ENCODE measurements around the gene PNLDC1. TPM values are rescaled to one million over a fixed set of nuclear protein-coding genes. Genes with fewer than 3 reads are reported as not detected.

PNLDC1 gene
- total and polyA plus RNA-seq, 9 of the 15 experiments (the other 6 are each of a cell fraction or from before 2014, with no cell fraction given) = 0.12 TPM; not detected in 8

- ChIA-PET POLR2A (interaction anchor here (1.6 to 4.1 kb wide), 2 partner anchors 11 to 18 kb away, joined by 4 to 20 read pairs; partner anchors contain the start of genes MRPL18 and TCP1), CTCF (ENCODE audit: low intra/inter-chr PET ratio) (no interaction called here)
- ATAC-seq (peak; percentile 52), DNase-seq (ENCODE audit: extremely low read depth in 1 of 4, low spot score in 3 of 4) (peak in 3 of 4 experiments; percentile 10 to 46 (median 30)), FAIRE-seq (no peak)
- Histone ChIP-seq H3K4me3 (no peak overlapping the region), H3K4me2 (ENCODE audit: insufficient read depth, low read length) (no peak overlapping the region), H3K4me1 (replicated peaks in 1 of 2; ENCODE audit: control insufficient read depth in 2 of 2, insufficient read depth in 2 of 2, low read length in 2 of 2) (0 out of 5 replicates have a peak, but pooled peaks cover 0 to 4% of the 10 kb centered on the region in 2 experiments), H4K20me1 (replicated peaks; ENCODE audit: control insufficient read depth, insufficient read depth, low read length) (peaks cover 11% of the 10 kb centered on the region), H3K27ac (ENCODE audit: extremely low read depth, low read depth, low read length) (no peak overlapping the region), H2AFZ (ENCODE audit: low read depth, low read length) (no peak overlapping the region), H3K9me1 (ENCODE audit: control insufficient read depth, insufficient read depth, low read length) (no peaks in the 10 kb centered on the region), H3K79me2 (ENCODE audit: control insufficient read depth, insufficient read depth, low read length) (peaks cover 29% of the 10 kb centered on the region), H3K9ac (ENCODE audit: insufficient read depth in 1 of 2, low read depth in 2 of 2, low read length in 2 of 2) (no peak overlapping the region), H3K36me3 (ENCODE audit: control insufficient read depth, insufficient read depth, low read length) (peaks cover 100% of the 10 kb centered on the region), H3K9me3 (replicated peaks; ENCODE audit: control insufficient read depth, insufficient read depth, low read depth, low read length) (no peaks in the 10 kb centered on the region), H3K27me3 (ENCODE audit: control insufficient read depth in 2 of 2, insufficient read depth in 2 of 2, low read length in 2 of 2) (no peaks in the 10 kb centered on the region)
- intact Hi-C loops (cut with micrococcal nuclease) = no loop called here
- in situ Hi-C loops (cut with MboI) = no loop called here
- TSS peak; percentile 61 for BruUV-seq (replicated peaks)
- 73% methylated on average over 3 of the region's 3 CpGs for WGBS (ENCODE audit: insufficient coverage, low coverage, missing lambda C conversion rate)
- no peak for TF ChIP-seq ZFP36 (IDR thresholded peaks at IDR 0.05; ENCODE audit: low read depth, low read length, partially characterized antibody)
- TF ChIP-seq, protein P1, sequence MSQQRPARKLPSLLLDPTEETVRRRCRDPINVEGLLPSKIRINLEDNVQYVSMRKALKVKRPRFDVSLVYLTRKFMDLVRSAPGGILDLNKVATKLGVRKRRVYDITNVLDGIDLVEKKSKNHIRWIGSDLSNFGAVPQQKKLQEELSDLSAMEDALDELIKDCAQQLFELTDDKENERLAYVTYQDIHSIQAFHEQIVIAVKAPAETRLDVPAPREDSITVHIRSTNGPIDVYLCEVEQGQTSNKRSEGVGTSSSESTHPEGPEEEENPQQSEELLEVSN (IDR thresholded peaks at IDR 0.05; ENCODE audit: borderline replicate concordance in 1 of 2, extremely low read depth in 1 of 2, insufficient read depth in 1 of 2, insufficient read length in 1 of 2, low read depth in 1 of 2, low read length in 1 of 2, poor library complexity in 1 of 2, severe bottlenecking in 1 of 2) = no peak
- TF ChIP-seq MTA1 (IDR thresholded peaks at IDR 0.05; ENCODE audit: borderline replicate concordance) = no peak
- TF ChIP-seq RBFOX2 (IDR thresholded peaks at IDR 0.05; ENCODE audit: low read depth, low read length) = peak; percentile 46
- no peak for TF ChIP-seq MTA2 (IDR thresholded peaks at IDR 0.05; ENCODE audit: low read depth)
- TF ChIP-seq SRSF1 (IDR thresholded peaks at IDR 0.05; ENCODE audit: low read depth, low read length) = no peak
- no peak for TF ChIP-seq XRCC5 (IDR thresholded peaks at IDR 0.05; ENCODE audit: low read depth, low read length)
- TF ChIP-seq ZNF830 (CRISPR knock-in tag; IDR thresholded peaks at IDR 0.05) = no peak
- TF ChIP-seq SUPT5H (IDR thresholded peaks at IDR 0.05) = peak; percentile 15; the same call in 1 of the 2 replicates
- no peak for TF ChIP-seq C11orf30 (IDR thresholded peaks at IDR 0.05; ENCODE audit: low read depth)
- no peak for TF ChIP-seq FOXA1 (IDR thresholded peaks at IDR 0.05; ENCODE audit: borderline replicate concordance)
- TF ChIP-seq, protein P2, sequence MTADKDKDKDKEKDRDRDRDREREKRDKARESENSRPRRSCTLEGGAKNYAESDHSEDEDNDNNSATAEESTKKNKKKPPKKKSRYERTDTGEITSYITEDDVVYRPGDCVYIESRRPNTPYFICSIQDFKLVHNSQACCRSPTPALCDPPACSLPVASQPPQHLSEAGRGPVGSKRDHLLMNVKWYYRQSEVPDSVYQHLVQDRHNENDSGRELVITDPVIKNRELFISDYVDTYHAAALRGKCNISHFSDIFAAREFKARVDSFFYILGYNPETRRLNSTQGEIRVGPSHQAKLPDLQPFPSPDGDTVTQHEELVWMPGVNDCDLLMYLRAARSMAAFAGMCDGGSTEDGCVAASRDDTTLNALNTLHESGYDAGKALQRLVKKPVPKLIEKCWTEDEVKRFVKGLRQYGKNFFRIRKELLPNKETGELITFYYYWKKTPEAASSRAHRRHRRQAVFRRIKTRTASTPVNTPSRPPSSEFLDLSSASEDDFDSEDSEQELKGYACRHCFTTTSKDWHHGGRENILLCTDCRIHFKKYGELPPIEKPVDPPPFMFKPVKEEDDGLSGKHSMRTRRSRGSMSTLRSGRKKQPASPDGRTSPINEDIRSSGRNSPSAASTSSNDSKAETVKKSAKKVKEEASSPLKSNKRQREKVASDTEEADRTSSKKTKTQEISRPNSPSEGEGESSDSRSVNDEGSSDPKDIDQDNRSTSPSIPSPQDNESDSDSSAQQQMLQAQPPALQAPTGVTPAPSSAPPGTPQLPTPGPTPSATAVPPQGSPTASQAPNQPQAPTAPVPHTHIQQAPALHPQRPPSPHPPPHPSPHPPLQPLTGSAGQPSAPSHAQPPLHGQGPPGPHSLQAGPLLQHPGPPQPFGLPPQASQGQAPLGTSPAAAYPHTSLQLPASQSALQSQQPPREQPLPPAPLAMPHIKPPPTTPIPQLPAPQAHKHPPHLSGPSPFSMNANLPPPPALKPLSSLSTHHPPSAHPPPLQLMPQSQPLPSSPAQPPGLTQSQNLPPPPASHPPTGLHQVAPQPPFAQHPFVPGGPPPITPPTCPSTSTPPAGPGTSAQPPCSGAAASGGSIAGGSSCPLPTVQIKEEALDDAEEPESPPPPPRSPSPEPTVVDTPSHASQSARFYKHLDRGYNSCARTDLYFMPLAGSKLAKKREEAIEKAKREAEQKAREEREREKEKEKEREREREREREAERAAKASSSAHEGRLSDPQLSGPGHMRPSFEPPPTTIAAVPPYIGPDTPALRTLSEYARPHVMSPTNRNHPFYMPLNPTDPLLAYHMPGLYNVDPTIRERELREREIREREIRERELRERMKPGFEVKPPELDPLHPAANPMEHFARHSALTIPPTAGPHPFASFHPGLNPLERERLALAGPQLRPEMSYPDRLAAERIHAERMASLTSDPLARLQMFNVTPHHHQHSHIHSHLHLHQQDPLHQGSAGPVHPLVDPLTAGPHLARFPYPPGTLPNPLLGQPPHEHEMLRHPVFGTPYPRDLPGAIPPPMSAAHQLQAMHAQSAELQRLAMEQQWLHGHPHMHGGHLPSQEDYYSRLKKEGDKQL (CRISPR knock-in tag; IDR thresholded peaks at IDR 0.05; ENCODE audit: borderline replicate concordance) = no peak
- TF ChIP-seq, protein P3, sequence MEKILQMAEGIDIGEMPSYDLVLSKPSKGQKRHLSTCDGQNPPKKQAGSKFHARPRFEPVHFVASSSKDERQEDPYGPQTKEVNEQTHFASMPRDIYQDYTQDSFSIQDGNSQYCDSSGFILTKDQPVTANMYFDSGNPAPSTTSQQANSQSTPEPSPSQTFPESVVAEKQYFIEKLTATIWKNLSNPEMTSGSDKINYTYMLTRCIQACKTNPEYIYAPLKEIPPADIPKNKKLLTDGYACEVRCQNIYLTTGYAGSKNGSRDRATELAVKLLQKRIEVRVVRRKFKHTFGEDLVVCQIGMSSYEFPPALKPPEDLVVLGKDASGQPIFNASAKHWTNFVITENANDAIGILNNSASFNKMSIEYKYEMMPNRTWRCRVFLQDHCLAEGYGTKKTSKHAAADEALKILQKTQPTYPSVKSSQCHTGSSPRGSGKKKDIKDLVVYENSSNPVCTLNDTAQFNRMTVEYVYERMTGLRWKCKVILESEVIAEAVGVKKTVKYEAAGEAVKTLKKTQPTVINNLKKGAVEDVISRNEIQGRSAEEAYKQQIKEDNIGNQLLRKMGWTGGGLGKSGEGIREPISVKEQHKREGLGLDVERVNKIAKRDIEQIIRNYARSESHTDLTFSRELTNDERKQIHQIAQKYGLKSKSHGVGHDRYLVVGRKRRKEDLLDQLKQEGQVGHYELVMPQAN (IDR thresholded peaks at IDR 0.05; ENCODE audit: borderline replicate concordance) = no peak
- TF ChIP-seq POLR3A (IDR thresholded peaks at IDR 0.05; ENCODE audit: borderline replicate concordance, extremely low read depth, insufficient read depth, insufficient read length) = no peak
These were observed 21.5 kb upstream of the PNLDC1 start for GRCh38 chr6:159778542-159779103.
